Stimulated activated CD8-positive, alpha-beta memory T cell treated with anti-CD3 and anti-CD28 coated beads, Interleukin-4, amount 100 ng/mL, for 48 hours (primary cell): ENCODE measurements around the gene LRRC18.

Experiments used
- DNase-seq: peaks from one replicate; pipeline ENCODE4 v3.0.0-alpha.2; 2020

LRRC18 gene

GRCh38 chr10:48939790-48940325 lies at the start of gene LRRC18:
TSS of gene LRRC18 (minus strand) at chr10:48939840. CDS start at chr10:48914155, 25,685 bp downstream.
- no peak for DNase-seq

GRCh38 chr10:48985621-48986158 lies 46.0 kb upstream of the LRRC18 start:
- DNase-seq = no peak

- DNase-seq = no peak
Observed at GRCh38 chr10:48983648-48984351, 44.2 kb upstream of the LRRC18 start.

GRCh38 chr10:48982584-48982983 lies 42.9 kb upstream of the LRRC18 start:
- no peak for DNase-seq

- DNase-seq = peak; percentile 71
Observed at GRCh38 chr10:48981310-48981907, 41.8 kb upstream of the LRRC18 start.

GRCh38 chr10:48978318-48978717 lies 38.7 kb upstream of the LRRC18 start:
- DNase-seq = no peak

- DNase-seq = no peak
Observed at GRCh38 chr10:48976196-48976595, 36.6 kb upstream of the LRRC18 start.

GRCh38 chr10:48974510-48975156 lies 35.0 kb upstream of the LRRC18 start:
- no peak for DNase-seq

GRCh38 chr10:48973065-48973464 lies 33.4 kb upstream of the LRRC18 start:
- no peak for DNase-seq

- no peak for DNase-seq
Observed at GRCh38 chr10:48970654-48971053, 31.0 kb upstream of the LRRC18 start.

GRCh38 chr10:48970046-48970445 lies 30.4 kb upstream of the LRRC18 start:
- DNase-seq = no peak

- DNase-seq = no peak
Observed at GRCh38 chr10:48968036-48968435, 28.4 kb upstream of the LRRC18 start.

- DNase-seq = no peak
Observed at GRCh38 chr10:48965460-48965859, 25.8 kb upstream of the LRRC18 start.

- no peak for DNase-seq
Observed at GRCh38 chr10:48964038-48964437, 24.4 kb upstream of the LRRC18 start.

GRCh38 chr10:48958598-48959190 lies 19.1 kb upstream of the LRRC18 start:
- no peak for DNase-seq

GRCh38 chr10:48957361-48958151 lies 17.9 kb upstream of the LRRC18 start:
- DNase-seq = no peak

- DNase-seq = no peak
Observed at GRCh38 chr10:48951707-48952106, 12.1 kb upstream of the LRRC18 start.

- DNase-seq = no peak
Observed at GRCh38 chr10:48948470-48949037, 8.9 kb upstream of the LRRC18 start.

GRCh38 chr10:48947690-48948469 lies 8.2 kb upstream of the LRRC18 start:
- no peak for DNase-seq

- no peak for DNase-seq
Observed at GRCh38 chr10:48946891-48947500, 7.4 kb upstream of the LRRC18 start.

- DNase-seq = no peak
Observed at GRCh38 chr10:48946332-48946731, 6.7 kb upstream of the LRRC18 start.
